GM18868 (cell line): ENCODE results near the gene DST.

Source experiments
- ATAC-seq: cut with Tn5 transposase; IDR thresholded peaks from one replicate; pipeline ENCODE4 v1.9.1; 2021; ENCODE audit warnings: mild to moderate bottlenecking, moderate library complexity; ENCODE audit not compliant: unreplicated experiment

DST gene

DNA sequence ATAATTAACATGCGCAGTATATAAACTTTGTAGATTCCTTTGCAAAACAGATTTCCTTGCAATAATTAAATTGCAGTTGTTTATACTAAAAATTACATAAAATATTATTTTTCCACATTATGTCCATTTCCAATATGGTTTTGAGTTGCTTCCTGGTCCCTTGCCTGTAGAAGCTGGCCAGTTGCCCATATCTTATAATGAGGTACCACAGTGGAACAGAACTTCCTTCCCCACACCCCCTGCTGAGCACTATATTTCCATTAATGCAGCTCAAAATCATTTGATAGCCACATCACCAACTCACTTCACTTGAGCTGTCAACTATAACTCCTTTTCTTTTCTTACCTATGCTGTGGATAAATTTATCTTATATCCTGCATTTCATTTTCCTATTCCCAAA is 194.6 kb downstream of the DST start:
- no peak for ATAC-seq

DNA sequence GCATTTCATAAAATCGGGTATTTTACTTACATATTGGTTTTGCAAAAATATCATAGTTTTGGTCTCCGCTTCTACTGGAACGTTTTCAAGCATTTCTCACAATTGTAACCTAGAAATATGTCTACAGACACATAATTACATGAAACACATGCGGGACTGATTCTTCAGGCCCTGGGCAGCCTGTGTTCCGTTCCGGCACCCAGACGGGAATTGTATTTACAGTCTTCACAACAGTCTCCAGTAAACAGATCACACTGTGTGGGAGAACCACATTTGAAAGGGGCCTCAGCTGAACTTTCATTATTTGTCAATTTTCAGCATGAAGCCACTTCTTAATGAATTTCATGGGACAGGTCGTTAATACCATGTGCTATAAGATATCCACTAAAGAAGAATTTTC is 196.9 kb downstream of the DST start:
- ATAC-seq, result no peak

DNA sequence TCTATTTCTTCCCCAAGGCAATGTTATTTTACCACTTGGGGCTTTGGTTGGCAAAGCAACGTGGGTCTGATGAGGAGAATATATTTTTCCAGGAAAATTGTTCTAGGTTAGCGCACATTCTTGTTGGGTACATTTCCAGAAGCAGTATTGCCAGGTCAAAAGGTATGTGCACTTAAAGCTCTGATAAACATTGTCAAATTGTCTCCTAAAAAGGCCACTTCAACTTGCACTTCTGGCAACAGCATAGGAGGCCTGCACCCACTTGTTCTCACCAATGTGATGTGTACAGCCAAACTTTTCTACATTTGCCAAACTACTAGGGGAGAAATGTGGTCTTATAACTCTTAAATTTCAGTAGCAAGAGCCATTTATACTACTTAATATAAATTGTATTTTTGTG is 197.8 kb downstream of the DST start:
- no peak for ATAC-seq

DNA sequence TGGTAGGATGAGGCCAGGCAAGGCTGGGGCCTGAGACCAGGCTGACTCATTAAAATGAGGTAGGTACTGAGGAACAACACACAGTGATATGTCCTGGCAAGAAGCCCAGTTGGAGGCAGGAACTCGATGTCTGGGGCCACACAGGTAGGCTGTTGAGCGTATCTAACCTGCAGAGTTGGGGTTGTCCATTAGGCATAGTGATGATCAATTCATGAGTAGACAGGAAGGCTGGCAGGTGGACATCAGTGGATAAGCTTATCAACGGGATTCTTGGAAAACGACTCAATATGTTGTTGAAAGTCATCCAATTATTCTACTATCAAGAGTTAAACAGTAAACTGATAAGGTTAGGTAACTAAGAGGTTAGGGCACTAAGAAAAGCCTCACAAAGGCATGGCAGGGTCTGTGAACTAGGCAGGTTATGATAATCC is 202.1 kb downstream of the DST start:
- ATAC-seq, result no peak

DNA sequence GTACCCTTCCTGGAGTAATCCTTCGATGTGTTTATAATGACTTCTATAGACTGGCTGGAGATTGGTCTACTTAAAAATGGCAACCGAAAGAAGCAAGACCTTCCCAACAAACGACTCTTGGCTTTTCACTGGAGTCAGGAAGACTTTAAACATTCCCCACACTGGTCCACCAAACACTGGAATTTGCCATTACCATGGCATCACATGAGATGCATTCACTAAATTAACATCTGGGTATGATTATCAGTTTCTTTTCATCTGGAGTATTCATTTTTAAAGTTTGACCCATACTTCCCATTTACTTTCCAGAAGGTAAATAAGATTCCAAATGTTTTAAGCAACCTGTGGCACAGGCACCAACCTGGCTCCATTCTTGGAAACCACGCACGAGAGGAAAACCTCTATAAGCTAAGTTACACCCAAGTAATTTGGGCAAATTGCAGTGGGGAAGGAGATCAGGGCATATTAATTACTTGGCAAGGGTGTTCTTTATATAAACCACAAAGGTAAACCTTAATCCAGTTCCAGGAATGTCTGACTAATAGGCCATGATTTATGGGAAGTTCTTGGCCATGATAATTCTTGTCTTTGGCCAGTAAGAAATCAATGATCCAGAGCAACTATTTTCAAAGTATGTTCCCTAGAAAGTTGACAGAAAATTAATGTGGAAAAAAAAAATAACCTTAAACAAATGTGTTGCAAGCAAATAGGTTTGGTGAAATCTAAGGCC is 205.4 kb downstream of the DST start:
- no peak for ATAC-seq

DNA sequence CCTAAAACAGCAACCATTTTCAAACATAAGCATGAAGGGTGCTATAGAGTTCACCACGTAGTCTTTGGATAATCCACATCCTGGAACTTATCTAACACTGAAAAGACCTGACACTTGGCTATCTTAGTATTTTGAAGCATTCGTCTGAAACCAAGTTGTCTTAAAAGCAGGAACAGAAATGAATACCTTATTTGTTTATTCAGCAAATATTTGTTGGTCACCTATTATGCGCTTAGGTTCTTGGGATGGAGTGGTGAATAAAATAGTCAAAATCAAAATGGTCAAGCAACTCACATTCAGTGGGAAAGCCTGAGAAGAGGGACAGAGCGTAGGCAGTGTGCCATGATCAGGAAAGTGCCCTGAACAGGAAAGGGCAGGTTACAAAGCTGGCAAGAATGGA is 206.9 kb downstream of the DST start:
- no peak for ATAC-seq

DNA sequence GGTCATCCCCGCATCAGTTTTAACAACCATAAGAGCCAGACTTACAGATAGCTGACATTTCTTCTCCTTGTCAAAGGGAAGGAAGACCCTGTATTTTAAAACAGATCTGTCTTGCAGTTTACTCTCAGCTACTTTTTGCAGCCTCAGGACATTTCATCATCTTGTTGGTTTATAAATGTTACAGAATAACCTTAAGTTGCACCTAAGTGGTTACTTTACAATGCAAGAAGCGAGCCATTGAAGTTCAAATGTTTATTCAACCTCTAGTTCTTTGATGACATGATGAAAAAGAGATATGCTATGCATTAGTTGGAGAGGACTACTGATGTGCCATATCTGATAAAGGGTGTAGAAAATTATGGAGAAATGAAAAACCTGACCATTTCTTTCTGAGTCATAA is 207.4 kb downstream of the DST start:
- ATAC-seq, result no peak

DNA sequence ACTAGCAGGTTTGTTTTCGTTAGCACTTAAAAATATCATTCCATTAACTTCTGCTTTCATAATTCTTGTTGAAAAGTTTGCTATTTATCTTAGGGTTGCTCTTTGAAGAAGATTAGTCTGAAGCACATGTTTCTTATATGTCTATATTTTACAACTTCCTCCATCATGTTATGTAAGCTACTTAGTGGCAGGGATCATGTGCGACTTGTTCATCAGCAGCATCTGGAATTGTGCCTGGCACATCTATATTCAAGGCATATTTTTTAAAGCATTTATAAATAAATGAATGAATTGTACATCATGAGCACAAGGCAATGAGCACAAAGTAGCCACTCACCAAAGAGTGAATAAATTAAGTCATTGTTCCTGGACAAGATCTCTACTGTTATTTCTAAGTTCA is 208.1 kb downstream of the DST start:
- no peak for ATAC-seq

DNA sequence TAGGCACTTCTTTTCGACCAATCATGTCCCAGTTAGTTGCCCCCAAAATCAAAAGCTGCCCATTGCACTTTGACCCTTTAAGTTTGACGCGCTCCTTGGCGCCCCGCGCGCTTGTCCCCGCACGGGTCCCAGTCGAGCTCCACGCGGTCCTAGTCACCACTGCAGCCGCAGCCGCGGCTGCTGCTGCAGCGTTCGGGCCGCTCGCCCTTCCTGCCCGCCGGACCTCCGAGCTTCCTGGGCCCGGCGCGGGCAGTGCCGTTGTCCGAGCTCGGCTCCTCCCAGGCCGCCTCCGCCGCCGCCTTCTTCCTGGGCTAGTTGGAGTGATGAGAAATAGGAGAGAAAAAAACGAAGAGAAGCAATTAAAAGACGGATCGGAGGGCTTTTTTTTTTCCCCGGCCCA is 209.6 kb downstream of the DST start:
- ATAC-seq, result no peak

DNA sequence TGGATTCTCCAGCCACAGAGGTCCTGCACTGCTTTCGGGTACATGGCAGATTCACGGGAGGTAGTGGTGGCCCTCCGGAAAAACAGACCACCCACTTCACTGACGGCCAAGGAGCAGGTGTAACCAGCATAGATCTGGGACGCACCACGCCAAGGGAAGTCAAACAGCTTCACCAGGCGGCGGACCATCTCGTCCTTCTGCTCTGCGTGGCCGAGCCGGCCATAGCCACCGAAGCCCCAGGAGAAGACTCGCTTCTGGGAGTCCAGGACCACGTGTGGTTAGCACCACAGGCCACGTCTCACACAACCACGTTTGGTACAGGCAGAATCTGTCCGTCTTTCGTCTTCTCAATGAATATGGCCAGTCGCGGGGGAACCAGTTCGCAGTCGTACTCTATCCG is 210.5 kb downstream of the DST start:
- no peak for ATAC-seq

DNA sequence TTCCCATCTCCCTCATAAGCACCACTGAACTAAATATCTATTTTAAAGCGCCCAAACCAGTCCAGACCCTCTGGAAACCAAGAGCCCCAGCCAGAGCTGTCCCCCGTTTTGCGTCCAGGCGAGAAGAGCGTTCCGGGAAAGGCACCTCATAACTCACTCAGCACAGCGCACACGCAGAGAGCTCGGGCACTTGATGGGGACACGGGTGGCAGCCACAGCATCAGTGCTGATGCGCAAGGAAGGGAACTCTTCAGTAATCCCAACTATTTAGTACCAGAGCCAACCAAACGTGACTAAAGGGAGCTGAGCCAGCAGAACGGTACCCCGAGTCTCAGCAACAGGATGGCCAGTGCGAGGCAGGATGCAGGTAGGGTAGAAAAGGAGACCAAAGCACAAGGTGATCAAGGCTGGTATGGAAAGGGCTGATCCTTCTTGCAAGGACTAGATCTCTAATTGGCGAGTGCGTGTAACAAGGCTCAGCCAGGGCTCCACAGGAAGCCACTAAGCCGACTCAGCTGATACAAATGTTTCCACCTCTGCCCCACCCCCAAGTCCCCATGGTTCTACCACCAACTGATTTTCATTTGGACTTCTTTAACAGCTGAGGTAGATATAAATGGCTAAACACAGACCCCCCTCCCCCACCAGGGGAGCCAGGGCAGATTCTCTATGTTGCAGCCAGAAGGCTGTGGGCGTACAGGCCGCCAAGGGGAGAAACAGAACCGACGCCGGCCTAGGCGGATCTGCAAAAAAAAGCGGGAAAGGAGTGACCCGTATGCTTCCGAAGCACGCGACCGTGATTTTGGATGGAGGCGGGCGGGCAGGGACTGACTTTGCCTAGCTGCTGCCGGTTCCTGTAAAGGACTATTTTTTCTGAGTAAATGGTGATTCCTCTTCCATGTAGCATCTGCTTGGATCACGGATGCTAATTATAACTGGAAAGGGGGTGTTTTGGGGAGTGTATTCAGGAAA is 211.8 kb downstream of the DST start:
- ATAC-seq, result no peak

DNA sequence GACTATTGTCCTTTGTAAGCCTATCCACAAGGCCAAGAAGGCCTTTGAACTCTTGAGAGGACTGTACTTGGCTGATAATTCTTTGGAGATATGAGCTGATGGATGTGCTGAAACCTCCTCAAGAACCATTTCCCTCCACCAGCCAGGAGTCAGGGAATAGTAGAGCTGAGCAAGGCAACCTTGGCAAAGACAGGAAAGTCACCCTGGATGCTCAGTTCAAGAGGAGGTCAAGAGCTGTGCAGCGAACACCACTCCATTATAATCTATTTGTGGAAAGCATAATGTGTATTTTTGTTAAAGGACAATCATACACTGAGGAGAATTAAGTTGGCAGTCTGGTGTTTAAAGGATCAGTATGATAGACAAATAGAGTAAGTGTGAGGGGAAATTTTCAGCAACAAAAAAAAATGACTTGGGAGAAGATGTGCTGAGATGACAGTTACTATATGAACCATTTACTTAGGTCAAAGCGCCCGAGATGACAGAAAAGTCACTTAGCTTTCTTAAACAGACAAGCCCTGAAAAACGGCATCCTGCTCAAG is 218.1 kb downstream of the DST start:
- ATAC-seq, result no peak

DNA sequence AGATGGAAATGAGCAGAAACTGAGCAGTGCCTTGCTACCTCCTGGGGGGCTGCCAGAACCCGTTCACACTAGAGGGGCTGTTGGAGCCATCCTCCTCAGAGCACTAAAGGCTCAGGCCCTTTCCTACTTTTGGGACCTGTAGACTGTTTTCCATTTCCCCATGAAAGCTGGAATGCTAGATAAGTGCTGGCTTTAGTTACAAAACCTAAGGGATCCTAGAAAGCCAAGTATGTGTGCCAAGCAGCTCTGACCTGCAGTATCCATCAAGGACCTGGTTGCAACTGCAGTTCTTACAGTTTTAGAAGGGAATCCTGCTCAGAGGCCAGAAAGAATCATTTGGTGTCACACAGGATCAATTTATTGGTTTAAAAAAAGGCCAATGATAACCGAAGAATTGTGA is 218.6 kb downstream of the DST start:
- no peak for ATAC-seq

DNA sequence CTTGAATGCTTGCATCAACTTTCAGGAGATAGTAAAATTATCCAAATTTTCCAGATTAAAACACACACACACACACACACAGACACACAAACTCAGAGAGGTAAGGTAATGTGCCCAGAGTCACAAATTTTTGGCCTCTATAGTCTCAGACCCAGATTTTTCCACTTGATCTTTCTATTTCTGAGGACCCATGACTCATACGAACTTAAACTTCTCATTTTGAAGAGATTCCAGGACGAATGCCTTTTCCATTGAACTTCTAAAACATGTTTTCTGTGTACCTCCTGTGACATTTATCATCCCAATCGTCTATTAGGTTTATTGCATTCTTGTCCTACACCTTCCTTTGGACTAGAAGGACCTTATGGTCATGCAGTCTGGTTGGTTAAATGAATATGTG is 222.4 kb downstream of the DST start:
- no peak for ATAC-seq

DNA sequence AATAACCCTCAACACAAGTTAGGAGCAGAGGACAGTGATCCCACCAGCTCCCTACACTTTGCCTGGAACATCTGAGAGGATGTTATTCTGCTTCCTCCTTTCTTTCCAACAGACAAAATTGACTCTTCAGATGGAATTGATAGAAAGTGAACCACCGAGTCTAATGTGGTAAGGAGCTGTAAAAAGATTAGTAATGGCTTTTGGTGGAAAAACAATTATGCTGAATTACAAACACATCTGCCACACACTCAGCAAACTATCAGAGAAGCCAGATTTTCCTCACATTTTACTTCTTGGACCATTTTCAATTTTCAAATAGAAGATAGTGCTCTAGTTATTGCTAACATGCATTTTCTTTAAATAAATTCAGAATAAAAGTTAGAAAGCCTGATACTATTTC is 223.5 kb downstream of the DST start:
- ATAC-seq, result no peak

DNA sequence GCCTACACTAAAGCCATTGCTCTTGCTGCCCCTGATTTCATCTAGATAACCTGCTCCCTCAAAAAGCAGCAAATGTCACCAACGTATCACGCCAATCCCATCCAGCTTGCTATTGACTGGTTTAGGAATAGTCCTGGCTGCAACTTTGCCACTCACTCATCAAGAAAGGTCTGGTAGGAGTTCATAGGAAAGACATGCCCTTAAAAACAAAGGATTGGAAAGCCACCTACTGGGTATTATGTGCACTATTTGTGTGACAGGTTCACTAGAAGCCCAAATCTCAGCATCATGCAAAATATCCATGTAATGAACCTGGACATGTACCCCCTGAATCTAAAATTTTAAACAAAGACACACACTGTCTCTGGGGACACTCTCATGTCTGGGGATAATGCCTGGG is 224.9 kb downstream of the DST start:
- ATAC-seq, result no peak

DNA sequence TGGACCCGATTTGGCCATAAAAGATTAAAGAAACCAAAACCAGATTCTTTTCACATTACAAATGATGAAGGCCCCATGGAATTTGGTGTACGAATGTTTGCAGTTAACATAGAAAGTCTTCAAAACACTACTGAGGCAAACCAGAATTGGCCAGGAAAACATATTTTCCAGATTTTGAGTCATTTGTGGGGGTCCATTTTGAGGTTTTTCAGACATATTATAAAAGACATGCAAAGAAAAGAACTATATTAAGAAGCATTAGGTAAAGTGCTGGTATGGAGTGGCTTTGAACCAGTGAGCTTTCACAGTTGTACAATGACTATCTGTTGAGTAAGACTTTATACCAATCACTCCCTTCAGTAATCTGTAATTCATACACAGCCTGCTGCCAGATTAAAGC is 226.4 kb downstream of the DST start:
- ATAC-seq, result no peak

DNA sequence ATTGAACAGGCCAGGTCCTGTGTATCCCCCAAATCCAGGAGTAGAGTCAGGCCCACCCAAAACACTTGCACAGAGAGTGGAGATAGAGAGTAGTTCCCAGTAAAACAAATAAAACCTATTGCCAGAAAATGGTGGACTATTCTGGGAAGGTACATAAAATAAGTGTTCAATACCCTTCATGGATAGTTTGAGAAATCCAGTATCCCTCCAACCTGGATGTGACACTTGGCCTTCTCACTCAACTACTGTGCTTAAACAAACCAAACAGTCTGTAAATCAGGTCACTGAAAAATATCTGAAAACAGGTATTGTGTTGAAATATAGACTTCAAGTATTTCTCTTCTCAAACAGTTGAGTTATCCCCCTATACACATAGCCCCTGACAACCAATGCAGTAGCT is 233.7 kb downstream of the DST start:
- no peak for ATAC-seq
